ENCODE measurements around the gene VEZT.

DNA sequence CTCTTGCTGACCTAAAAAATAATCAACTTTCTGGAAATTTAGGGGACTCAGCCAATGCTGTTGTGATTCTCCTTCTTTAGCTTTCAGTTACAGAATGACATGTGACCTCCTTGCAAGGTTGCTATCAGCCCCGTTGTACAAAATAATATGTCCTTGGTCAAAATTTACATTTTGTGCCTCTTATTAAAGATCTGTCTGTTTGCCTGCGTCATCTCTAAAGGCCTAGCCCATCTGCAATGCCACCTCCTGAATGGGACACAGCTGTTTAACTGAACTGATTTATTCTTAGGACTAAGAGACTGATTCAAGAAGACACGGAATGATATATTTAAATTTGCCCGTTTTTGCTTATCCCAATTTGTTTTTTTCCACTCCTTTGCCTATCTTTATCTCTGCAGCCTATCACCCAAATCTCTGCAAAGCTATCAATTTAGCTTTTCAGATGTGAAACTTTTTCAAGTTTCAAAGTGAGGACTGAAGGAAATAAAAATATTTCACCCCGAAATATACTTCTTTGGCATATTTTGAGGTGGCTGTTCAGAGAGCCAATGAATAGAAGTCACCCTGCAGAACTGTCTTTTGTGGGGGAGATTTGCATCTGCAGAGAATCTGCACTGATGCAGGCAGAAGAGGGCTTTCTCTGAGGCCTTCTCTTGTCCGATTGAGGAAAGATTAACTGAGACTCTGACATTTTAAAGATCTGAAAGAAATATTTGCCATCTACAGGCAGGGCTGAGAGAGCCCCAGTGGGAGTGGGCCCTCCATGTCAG lies 126.0 kb downstream of the VEZT start:
- TF ChIP-seq, protein P1, sequence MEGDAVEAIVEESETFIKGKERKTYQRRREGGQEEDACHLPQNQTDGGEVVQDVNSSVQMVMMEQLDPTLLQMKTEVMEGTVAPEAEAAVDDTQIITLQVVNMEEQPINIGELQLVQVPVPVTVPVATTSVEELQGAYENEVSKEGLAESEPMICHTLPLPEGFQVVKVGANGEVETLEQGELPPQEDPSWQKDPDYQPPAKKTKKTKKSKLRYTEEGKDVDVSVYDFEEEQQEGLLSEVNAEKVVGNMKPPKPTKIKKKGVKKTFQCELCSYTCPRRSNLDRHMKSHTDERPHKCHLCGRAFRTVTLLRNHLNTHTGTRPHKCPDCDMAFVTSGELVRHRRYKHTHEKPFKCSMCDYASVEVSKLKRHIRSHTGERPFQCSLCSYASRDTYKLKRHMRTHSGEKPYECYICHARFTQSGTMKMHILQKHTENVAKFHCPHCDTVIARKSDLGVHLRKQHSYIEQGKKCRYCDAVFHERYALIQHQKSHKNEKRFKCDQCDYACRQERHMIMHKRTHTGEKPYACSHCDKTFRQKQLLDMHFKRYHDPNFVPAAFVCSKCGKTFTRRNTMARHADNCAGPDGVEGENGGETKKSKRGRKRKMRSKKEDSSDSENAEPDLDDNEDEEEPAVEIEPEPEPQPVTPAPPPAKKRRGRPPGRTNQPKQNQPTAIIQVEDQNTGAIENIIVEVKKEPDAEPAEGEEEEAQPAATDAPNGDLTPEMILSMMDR (IDR thresholded peaks at IDR 0.05; ENCODE audit: insufficient read depth, low read length) = no peak
- TF ChIP-seq, protein P2, sequence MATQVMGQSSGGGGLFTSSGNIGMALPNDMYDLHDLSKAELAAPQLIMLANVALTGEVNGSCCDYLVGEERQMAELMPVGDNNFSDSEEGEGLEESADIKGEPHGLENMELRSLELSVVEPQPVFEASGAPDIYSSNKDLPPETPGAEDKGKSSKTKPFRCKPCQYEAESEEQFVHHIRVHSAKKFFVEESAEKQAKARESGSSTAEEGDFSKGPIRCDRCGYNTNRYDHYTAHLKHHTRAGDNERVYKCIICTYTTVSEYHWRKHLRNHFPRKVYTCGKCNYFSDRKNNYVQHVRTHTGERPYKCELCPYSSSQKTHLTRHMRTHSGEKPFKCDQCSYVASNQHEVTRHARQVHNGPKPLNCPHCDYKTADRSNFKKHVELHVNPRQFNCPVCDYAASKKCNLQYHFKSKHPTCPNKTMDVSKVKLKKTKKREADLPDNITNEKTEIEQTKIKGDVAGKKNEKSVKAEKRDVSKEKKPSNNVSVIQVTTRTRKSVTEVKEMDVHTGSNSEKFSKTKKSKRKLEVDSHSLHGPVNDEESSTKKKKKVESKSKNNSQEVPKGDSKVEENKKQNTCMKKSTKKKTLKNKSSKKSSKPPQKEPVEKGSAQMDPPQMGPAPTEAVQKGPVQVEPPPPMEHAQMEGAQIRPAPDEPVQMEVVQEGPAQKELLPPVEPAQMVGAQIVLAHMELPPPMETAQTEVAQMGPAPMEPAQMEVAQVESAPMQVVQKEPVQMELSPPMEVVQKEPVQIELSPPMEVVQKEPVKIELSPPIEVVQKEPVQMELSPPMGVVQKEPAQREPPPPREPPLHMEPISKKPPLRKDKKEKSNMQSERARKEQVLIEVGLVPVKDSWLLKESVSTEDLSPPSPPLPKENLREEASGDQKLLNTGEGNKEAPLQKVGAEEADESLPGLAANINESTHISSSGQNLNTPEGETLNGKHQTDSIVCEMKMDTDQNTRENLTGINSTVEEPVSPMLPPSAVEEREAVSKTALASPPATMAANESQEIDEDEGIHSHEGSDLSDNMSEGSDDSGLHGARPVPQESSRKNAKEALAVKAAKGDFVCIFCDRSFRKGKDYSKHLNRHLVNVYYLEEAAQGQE (IDR thresholded peaks at IDR 0.05; ENCODE audit: insufficient replicate concordance, low read depth) = no peak
